ENCODE results near the gene HPSE2. TPM values are rescaled to one million over a fixed set of nuclear protein-coding genes. Genes with fewer than 3 reads are reported as not detected.

HPSE2 gene
- total RNA-seq, 1 donor from 2014 or later = not detected

- FAIRE-seq (no peak), DNase-seq (ENCODE audit: low read depth) (no peak)
Measured at GRCh38 chr10:98407744-98408241, 827.9 kb downstream of the HPSE2 start.

More at GRCh38 chr10:98407744-98408241, 827.9 kb downstream of the HPSE2 start:
- TF ChIP-seq CTCF (IDR thresholded peaks at IDR 0.05; ENCODE audit: insufficient read depth, low read length, severe bottlenecking) = no peak
- Histone ChIP-seq H3K4me3 (ENCODE audit: low read depth, low read length) (no peak overlapping the region), H3K27me3 (ENCODE audit: control insufficient read depth, insufficient read depth, low read length) (no peaks in the 10 kb centered on the region), H3K36me3 (ENCODE audit: control insufficient read depth, insufficient read depth, low read length) (no peaks in the 10 kb centered on the region)

Other genes with a start within 250 kb of the HPSE2 start
- under 0.01 TPM in 1 of 2 replicates, not detected in the other for gene CNNM1, start 93.5 kb upstream of the HPSE2 start, total RNA-seq
- gene GOT1, start 194.8 kb upstream of the HPSE2 start, total RNA-seq = 62.9 and 67.9 TPM in 2 replicates

All from bronchial epithelial cell (primary cell).